Fibroblast of skin of right quadriceps (primary cell): ENCODE measurements around the gene CDPF1.

Experiments used
- DNase-seq: peaks from one replicate; pipeline ENCODE4 v3.0.0-alpha.2; 2013

CDPF1 gene, protein sequence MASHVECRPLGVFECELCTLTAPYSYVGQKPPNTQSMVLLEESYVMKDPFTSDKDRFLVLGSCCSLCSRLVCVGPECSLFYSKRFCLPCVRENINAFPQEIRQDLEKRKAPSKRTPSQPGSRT

DNA sequence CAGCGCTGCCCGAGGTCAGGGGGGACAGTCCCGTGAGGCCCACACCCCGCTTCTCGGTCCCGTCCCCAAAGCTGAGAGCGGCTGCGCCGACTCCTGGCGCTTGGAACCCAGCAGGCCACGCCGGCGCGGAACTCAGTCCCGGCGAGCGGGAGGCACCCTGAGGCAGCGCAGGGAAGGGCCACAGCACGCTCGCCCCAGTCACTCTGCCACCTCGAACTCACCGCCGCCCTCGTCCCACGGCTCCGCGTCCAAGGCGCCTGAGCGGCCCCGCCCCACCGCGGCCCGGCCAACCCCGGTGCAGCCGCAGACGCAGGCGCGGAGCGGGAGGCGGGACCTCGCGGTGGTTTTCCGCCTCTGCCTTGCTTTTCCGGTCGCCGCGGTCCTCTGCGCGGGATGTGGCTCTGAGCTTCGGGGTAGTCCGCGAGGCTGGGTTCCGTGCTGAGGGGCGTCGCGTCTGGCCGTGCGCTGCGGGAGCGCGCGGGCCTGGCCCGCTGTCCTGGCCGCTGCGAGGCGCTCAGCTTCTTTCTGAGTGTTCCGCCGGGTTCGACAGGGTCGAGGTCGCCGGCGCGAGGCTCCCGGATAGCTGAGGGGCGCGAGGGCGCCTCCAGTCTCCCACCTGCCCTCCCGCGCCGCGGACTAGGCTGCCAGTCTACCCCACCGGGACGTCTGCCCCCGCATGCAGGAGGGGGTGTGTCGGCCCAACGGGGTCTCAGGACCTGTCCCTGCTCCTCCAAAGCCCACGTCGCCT is at the start of gene CDPF1:
TSS of gene CDPF1 (minus strand) at position 259 of the 748 bp plus-strand sequence. CDS start 2,009 bp downstream, outside the sequence.
- peak; percentile 84 for DNase-seq

DNA sequence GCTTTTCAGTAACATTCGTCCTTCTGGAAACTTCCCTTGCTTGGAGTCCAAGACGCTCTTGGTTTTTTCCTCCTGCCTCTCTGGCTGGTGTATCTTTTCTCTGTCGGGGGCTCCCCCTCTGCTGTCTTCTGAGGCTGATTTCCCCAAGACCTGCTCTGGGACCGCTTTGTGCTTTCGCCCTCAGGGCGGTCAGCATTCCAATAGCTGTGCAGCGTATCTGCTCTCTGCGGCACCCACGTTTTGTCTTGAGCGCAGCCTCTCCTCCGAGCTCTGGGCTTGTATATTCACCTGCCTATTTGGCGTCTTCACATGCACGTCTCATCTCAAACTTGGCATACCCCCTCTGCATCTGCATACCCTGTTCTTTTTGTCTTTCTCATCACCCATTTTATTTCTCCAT is 49.0 kb upstream of the CDPF1 start:
- DNase-seq = no peak

DNA sequence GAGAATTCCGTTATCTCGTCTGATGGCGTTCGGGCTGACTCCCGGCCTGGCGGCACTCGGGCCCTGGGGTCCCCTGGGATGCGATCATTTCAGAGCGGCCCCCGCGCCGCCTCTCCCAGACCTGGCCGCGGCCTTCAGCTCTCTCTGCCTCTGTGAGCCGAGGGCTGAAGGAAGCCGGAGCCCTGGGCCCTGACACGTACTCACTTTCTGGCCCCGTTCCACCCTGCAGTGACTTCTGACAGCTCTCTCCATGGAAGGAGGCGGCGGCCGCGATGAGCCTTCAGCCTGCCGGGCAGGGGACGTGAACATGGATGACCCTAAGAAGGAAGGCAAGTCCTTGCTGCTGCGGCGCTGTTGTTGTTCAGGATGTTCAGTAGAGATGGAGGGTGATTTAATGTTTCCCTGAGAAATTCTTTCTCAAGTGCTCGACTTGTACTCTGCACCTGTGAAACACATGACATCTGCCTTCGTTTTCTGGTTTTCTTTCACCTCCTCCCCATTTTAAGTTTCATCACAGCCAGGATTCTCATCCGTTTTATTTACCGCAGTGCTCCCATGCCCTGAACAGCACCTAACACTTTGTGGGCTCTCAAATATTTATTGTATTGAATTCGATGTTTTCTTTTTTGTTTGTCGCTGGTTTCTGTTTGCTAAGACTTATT is 47.2 kb upstream of the CDPF1 start:
- peak; percentile 38 for DNase-seq

GRCh38 chr22:46296257-46297150 is 46.4 kb upstream of the CDPF1 start, which contains the start of gene GTSE1:
Gene GTSE1 (plus strand): TSS chr22:46296870. CDS start chr22:46297401, 531 bp downstream.
- peak; percentile 97 for DNase-seq

DNA sequence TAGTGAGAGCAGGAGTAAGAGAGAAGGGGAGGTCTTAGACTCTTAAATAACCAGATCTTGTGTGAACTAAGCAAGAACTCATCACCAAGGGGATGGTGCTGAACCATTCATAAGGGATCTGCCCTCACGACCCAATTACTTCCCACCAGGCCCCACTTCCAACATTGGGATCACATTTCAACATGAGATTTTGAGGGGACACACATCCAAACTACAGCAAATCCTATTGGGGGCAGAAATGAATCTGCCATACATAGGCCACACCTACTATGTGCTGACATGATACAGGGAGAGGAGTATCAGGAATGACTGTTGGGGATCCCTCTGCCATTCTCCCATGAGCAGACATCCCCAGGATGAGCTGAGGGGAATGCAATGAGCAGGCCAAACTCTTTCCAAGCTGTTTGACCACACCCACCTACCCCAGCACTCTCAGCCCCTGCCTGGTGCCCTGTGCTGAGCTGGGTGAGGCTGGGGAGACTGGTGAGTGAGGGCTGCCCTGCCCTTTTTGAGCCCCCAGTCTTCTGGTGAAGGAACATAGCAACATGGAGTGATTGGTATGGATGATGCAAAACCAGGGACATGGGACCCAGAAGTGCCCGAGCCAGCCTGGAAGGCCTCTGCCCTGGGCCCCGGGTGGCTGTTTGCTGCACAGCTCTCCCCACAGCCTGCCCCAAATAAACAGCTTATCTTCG is 45.3 kb upstream of the CDPF1 start:
- DNase-seq = no peak

- DNase-seq = no peak
Measured at GRCh38 chr22:46294784-46295183, 44.7 kb upstream of the CDPF1 start.

DNA sequence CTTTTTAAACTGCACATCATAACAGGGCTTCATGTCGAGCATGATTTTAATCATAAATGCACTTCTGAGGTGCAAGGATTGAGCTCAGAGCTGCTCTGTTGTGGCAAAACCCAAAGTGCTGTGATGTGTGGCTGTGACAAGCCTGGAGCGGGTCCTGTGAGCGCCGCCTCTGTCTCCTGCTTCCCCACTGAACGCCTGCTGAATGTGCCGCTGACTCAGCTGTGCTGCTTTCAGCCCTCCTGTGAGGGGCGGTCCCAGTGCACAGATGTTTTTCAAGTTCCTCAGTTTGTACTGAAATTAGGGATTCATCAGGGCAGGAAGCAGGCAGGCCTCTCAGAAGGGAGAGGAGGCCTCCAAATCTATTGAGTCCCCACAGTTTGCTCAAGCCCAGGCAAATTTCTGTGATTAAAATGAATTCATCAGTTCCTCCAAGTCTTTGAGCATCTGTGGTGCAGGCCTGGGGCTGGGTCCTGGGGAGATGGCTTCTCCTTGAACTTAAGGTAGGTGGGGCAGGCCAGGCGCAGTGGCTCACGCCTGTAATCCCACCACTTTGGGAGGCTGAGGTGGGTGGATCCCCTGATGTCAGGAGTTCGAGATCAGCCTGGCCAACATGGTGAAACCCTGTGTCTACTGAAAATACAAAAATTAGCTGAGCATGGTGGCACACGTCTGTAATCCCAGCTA is 43.6 kb upstream of the CDPF1 start:
- peak; percentile 76 for DNase-seq

GRCh38 chr22:46292732-46293131 is 42.6 kb upstream of the CDPF1 start:
- no peak for DNase-seq

DNA sequence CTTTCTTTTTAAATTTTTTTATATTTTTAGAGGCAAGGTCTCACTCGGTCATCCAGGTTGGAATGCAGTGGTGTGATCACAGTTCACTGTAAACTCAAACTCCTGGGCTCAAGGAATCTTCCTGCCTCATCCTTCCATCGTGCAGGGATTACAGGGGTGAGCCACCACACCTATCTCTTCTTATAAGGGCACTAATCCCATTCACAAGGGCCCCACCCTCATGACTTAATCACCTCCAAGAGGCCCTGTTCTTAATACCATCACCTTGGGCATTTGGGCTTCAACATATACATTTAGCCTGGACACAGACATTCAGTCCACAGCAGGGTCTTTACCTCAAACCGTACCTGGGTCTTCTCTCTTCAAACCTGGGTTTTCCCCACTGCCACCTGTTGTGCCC is 42.1 kb upstream of the CDPF1 start:
- DNase-seq = no peak

- DNase-seq = no peak
Measured at GRCh38 chr22:46290843-46291785, 41.0 kb upstream of the CDPF1 start.

GRCh38 chr22:46290121-46290842 is 40.2 kb upstream of the CDPF1 start:
- DNase-seq = no peak

- DNase-seq = no peak
Measured at GRCh38 chr22:46289244-46289891, 39.3 kb upstream of the CDPF1 start.

DNA sequence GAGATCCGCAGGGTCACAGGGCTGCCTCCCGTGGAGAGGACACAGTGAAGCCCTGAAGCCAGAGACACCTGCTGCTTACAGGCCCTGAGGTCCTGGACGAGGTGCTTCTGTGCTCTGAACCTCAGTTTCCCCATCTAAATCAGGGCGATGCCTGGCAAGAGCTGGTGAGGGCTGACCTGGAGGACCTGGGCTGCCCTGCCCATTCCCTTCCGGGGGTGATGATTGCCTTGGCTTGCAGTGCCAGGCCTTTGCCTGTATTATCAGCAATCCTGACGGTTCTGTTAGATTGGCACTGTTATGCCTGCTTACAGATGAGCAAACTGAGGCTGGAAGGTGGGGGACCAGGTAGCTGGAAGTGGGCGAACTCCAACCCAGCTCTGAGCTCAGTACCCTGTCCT is 38.8 kb upstream of the CDPF1 start:
- DNase-seq = no peak

DNA sequence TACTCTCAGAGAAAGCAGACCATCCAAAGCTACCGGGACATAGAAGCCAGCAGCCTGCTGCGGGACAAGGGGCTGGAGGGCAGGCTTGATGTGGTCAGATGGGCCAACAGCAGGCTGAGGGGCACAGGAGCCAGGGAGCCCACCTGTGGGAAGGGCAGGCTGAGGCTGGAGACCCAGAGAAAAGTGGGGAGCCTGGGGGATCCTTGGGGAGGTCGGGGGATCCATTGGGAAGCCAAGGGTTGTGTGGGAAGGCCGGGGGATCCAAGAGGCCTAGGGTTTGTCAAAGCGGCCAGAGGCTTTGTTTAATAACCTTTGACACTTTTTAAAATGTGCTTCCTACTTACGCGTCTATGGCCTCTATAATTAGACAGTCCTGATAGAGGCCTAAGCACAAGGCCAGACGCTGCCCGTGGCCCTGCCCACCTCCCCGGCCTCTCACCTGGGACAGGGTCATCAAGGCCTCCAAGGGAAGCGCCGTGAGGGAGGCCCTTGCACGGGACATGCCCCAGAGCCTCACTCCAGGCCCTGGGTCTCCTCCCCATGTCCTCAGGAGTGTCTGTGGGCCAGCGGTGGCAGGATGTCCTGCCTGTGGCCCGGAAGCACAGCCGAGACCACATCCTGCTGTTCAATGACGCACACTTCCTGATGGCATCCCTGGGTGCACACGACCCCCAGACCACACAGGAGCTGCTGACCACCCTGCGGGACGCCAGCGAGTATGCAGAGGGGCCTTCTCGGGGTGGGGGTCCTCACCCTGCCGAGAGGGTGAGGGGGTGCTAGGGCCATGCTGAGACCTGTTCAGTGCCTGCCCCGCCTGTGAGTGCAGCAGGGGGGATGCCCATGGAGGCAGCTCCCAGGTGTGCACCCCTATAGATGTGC is 38.0 kb upstream of the CDPF1 start:
- no peak for DNase-seq

DNA sequence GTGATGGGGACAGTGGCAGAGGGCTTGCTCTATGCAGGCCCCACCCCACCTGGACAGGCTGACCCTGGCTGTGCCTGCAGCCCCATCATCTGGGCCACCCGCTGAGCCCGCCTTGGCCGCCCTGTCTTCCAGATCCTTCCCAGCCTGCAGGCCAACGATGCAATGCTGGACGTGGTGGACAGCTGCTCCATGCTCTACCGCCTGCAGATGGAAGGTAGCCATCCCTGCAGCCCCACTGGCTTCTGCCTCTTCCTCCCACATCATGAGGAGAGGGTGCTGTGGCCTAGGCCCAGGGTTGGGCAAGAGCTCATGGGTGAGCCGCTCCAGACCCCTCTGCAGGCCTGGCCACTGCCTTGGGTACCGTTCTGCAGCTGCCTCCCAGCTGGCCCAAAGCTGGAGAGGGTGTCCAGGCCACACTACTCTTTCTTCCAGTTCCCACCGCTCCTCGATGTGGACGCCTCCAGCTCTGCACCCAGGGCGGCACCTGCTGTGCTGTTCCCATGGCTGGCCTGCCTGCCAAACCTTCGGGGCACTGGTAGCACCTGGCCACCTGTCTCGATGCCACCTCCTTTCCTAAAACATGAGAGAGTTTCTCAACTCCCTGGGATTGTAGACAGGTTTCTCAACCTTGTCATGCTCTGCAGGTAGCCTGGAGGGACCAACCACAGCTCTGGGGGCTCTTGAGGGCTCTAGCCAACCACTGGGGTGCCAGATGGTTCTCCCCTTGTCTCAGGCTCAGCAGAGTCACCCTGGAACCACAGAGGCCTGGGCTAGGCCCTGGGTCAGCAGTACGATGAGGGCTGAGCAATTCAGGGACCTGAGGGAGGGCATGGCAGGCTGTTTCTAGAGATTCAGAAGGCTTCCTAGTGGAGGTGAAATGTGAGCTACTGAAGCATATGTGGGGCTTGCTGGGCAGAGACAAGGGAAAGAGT is 37.1 kb upstream of the CDPF1 start:
- DNase-seq = no peak

DNA sequence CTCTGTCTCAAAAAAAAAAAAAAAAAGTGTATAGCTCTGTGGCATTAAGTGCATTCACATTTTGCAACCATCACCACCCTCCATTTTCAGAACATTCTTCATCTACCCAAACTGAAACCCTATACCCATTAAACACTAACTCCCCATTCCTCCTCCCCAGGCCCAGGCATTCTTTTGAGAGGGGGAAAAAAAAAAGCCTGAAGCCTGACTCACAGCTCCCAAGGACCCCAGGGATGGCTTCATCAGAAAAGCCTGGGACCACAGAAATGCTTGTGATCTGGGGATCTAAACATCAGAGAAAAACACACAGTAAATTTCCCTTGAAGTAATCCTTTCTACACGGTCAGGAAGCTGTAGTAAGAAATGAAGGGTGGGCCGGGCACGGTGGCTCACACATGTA is 35.9 kb upstream of the CDPF1 start:
- peak; percentile 84 for DNase-seq
